Upper lobe of right lung (tissue), 1 donor: Measurements from ENCODE around the gene CEP192. TPM values are rescaled to one million over a fixed set of nuclear protein-coding genes. Genes with fewer than 3 reads are reported as not detected.

Experiments
- ATAC-seq: fragments of 200-7000 bp; cut with Tn5 transposase; one replicate; pipeline ENCODE4 v1.9.1; 2020; ENCODE audit warnings: mild to moderate bottlenecking, moderate library complexity
- DNase-seq: peaks from one replicate; pipeline ENCODE4 v3.0.0-alpha.2; 2020
- H3K27ac ChIP-seq: fragments of 200-600 bp; one replicate; pipeline ENCODE4 v1.8.0; 2022
- H3K27me3 ChIP-seq: fragments of 200-600 bp; one replicate; pipeline ENCODE4 v1.8.0; 2022; ENCODE audit warnings: mild to moderate bottlenecking
- H3K36me3 ChIP-seq: fragments of 200-600 bp; one replicate; pipeline ENCODE4 v1.8.0; 2022
- H3K4me1 ChIP-seq: fragments of 200-600 bp; one replicate; pipeline ENCODE4 v1.8.0; 2022
- H3K4me3 ChIP-seq: fragments of 200-600 bp; one replicate; pipeline ENCODE4 v1.8.0; 2022; ENCODE audit warnings: mild to moderate bottlenecking
- H3K9me3 ChIP-seq: fragments of 200-600 bp; one replicate; pipeline ENCODE4 v1.8.0; 2022
- CTCF ChIP-seq: fragments of 200-600 bp; IDR thresholded peaks from one replicate; pipeline ENCODE4 v1.8.0; 2022; ENCODE audit warnings: antibody characterized with exemption
- intact Hi-C: fragments of 100-400 bp; cut with DNase I; formaldehyde crosslinking; loops from one replicate; pipeline ENCODE4 v1.11.0; 2022
- total RNA-seq: library from RNA; stranded (reverse); fragmentation: NEBNext Ultra II Directional; extraction: Animal tissue kit (Norgen Biotek cat#: 25700); gene quantifications from one replicate; pipeline ENCODE4 v1.2.1, GENCODE V29; 2021
- donor health status: DM: no; HTN: yes; CAD: no; lungs with severe emphysema.

Gene CEP192
- total RNA-seq, 1 donor from 2014 or later, result 24.6 TPM

- Histone ChIP-seq H3K4me1 (no peaks in the 10 kb centered on the region), H3K36me3 (peaks cover 61% of the 10 kb centered on the region), H3K27ac (no peak overlapping the region), H3K4me3 (no peak overlapping the region), H3K9me3 (no peaks in the 10 kb centered on the region), H3K27me3 (no peaks in the 10 kb centered on the region)
- DNase-seq (no peak), ATAC-seq (no peak)
- intact Hi-C loops, result no loop called here
- no peak for TF ChIP-seq CTCF
Measured at GRCh38 chr18:13108330-13108729, 117.2 kb downstream of the CEP192 start.

DNA sequence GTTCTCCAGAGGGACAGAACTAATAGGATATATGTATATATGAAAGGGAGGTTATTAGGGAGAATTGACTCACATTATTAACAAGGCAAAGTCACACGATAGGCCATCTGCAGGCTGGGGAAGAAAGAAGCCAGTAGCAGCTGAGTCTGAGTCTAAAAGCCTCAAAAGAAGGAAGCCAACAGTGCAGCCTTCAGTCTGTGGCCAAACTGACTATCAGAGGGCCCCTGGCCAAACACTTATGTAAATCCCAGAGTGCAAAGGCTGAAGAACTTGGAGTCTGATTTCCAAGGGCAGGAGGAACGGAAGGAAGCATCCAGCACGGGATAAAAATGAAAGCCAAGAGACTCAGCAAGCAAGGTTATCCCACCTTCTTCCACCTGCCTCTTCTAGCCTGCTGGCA, 119.4 kb downstream of the CEP192 start:
- no peak for ATAC-seq
- intact Hi-C loops, result no loop called here
- H3K4me3 ChIP-seq, result no peak overlapping the region

GRCh38 chr18:13112982-13113381, 121.8 kb downstream of the CEP192 start:
- peaks cover 58% of the 10 kb centered on the region for H3K36me3 ChIP-seq
- no peak overlapping the region for H3K4me3 ChIP-seq
- intact Hi-C loops, result no loop called here
- no peaks in the 10 kb centered on the region for H3K4me1 ChIP-seq
- no peaks in the 10 kb centered on the region for H3K27me3 ChIP-seq
- no peaks in the 10 kb centered on the region for H3K9me3 ChIP-seq
- peak; percentile 22 for TF ChIP-seq CTCF
- ATAC-seq (peak; percentile 71), DNase-seq (no peak)
- H3K27ac ChIP-seq, result no peak overlapping the region

More for the DNA sequence above, 119.4 kb downstream of the CEP192 start:
- DNase-seq, result no peak
- peaks cover 55% of the 10 kb centered on the region for H3K36me3 ChIP-seq
- no peak for TF ChIP-seq CTCF
- no peaks in the 10 kb centered on the region for H3K27me3 ChIP-seq
- no peak overlapping the region for H3K27ac ChIP-seq
- H3K4me1 ChIP-seq, result no peaks in the 10 kb centered on the region
- H3K9me3 ChIP-seq, result no peaks in the 10 kb centered on the region

- no peak for ATAC-seq
- no peaks in the 10 kb centered on the region for H3K4me1 ChIP-seq
- intact Hi-C loops, result no loop called here
Measured at GRCh38 chr18:13120255-13120654, 129.1 kb downstream of the CEP192 start.

DNA sequence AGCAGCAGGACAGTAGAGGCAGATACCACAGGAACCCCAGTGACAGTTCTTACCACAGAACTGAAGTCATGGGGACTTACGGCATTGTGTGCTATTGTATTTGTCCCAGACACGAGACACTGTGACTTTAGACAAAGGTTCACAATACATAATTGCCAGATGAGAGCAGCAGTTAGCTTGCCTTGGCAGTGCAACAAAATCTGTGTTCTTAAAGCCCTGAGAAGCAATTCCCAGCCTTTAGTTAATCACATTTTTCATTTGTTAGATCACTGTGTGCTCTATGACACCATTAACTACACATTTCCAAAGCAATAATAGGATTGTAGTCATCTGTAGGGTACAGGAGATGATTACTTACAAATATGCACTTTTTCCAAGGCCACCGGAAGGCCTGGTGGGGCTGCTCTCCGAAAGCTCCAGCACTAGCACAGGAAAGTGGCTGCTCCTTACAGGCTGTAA, 129.8 kb downstream of the CEP192 start:
- H3K9me3 ChIP-seq, result no peaks in the 10 kb centered on the region
- no peaks in the 10 kb centered on the region for H3K27me3 ChIP-seq
- peaks cover 54% of the 10 kb centered on the region for H3K36me3 ChIP-seq
- no peak overlapping the region for H3K4me3 ChIP-seq
- H3K4me1 ChIP-seq, result no peaks in the 10 kb centered on the region
- TF ChIP-seq CTCF, result no peak
- no peak overlapping the region for H3K27ac ChIP-seq
- ATAC-seq (no peak), DNase-seq (no peak)
- intact Hi-C loops, result no loop called here

More at GRCh38 chr18:13120255-13120654, 129.1 kb downstream of the CEP192 start:
- no peak for TF ChIP-seq CTCF
- Histone ChIP-seq H3K36me3 (peaks cover 56% of the 10 kb centered on the region), H3K27ac (no peak overlapping the region), H3K27me3 (no peaks in the 10 kb centered on the region), H3K9me3 (no peaks in the 10 kb centered on the region), H3K4me3 (no peak overlapping the region)
- no peak for DNase-seq

- Histone ChIP-seq H3K36me3 (peaks cover 30% of the 10 kb centered on the region), H3K9me3 (no peaks in the 10 kb centered on the region), H3K4me1 (no peaks in the 10 kb centered on the region), H3K27ac (no peak overlapping the region), H3K27me3 (no peaks in the 10 kb centered on the region), H3K4me3 (no peak overlapping the region)
- intact Hi-C loops, result no loop called here
- ATAC-seq (no peak), DNase-seq (no peak)
- no peak for TF ChIP-seq CTCF
Measured at GRCh38 chr18:13124411-13124810, 133.2 kb downstream of the CEP192 start.
